Thyroid gland (tissue), 4 donors: ENCODE data around the gene ENOX1. TPM values are rescaled to one million over a fixed set of nuclear protein-coding genes. Genes with fewer than 3 reads are reported as not detected.

ENCODE experiments used
- DNase-seq, 2 donors: peaks; one replicate each; pipeline ENCODE4 v3.0.0-alpha.2; 2019
- H3K27ac ChIP-seq, 3 donors: fragments of 200-600 bp; sonication (generic); 1 replicate in 2 of 3; 2 replicates in 1 of 3; pipeline ENCODE4 v1.5.1; 2016 to 2019; ENCODE audit warnings: mild to moderate bottlenecking in 1 of 3, moderate library complexity in 1 of 3
- H3K27me3 ChIP-seq: fragments of 200-600 bp; sonication (generic); one replicate; pipeline ENCODE4 v1.5.1; 2019
- H3K36me3 ChIP-seq, 2 donors: fragments of 200-600 bp; sonication (generic); one replicate each; pipeline ENCODE4 v1.5.1; 2016 to 2019
- H3K4me1 ChIP-seq, 2 donors: fragments of 200-600 bp; sonication (generic); one replicate each; pipeline ENCODE4 v1.5.1; 2017 to 2019
- H3K4me3 ChIP-seq, 3 donors: fragments of 200-600 bp; sonication (generic); replicated peaks in 1 of 3; 1 replicate in 2 of 3; 2 replicates in 1 of 3; pipeline ENCODE4 v1.5.1; 2016; ENCODE audit warnings: mild to moderate bottlenecking in 1 of 3
- H3K9me3 ChIP-seq: fragments of 200-600 bp; sonication (generic); one replicate; pipeline ENCODE4 v1.5.1; 2017
- POLR2A ChIP-seq, 2 donors: fragments of 450-650 bp; IDR thresholded peaks; one replicate each; pipeline ENCODE4 v1.6.1; 2017; ENCODE audit warnings: antibody characterized with exemption in 2 of 2, mild to moderate bottlenecking in 2 of 2, moderate library complexity in 1 of 2
- WGBS, 2 donors: methylation state at CpG; one replicate each; pipeline ENCODE4 v1.1.5; 2017; 5-methylcytosine and 5-hydroxymethylcytosine counted together
- intact Hi-C: fragments of 100-400 bp; cut with DNase I; formaldehyde crosslinking; loops from one replicate; pipeline ENCODE4 v1.15.1; 2023
- total RNA-seq, 4 donors: library from RNA; depleted of rRNA; stranded (reverse); fragments of >200 nt; gene quantifications; one replicate each; pipeline ENCODE4 v1.2.3, GENCODE V29; 2016
- TF ChIP-seq, protein P1 (sequence below), 6 experiments: fragments of 200-600 bp in 3 of 6; fragments of 450-650 bp in 3 of 6; sonication (generic) in 3 of 6; IDR thresholded peaks; one replicate each; pipeline ENCODE4 v1.5.1; 2016 to 2019; ENCODE audit warnings: antibody characterized with exemption in 6 of 6, mild to moderate bottlenecking in 2 of 6, inconsistent platforms in 1 of 6, moderate library complexity in 1 of 6

ENOX1 gene
- total RNA-seq, 4 donors from 2014 or later: 0.13 to 1.8 (median 0.31) TPM

DNA sequence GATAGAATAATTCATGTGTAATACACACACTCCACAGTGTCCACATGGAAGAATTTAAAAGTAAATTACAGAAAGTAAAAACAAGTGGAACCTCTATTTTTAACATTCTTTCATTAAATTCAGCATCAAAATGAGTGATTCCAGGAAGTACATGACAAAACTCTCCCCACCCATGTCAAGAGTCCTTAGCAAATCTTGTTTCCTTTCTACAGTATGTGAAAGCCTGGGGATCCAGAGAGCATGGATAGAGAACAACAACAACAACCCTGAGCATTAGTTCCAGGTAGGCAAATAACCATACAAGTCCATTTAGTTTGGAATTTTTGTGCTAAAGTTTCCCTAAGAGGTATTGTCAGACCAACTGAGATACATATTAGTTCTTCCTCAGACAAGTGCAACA, 267.9 kb downstream of the ENOX1 start:
- Histone ChIP-seq H3K9me3 (no peaks in the 10 kb centered on the region), H3K4me1 (no peaks in the 10 kb centered on the region), H3K4me3 (no peak overlapping the region), H3K36me3 (no peaks in the 10 kb centered on the region), H3K27ac (no peak overlapping the region), H3K27me3 (no peaks in the 10 kb centered on the region)
- TF ChIP-seq, protein P1, sequence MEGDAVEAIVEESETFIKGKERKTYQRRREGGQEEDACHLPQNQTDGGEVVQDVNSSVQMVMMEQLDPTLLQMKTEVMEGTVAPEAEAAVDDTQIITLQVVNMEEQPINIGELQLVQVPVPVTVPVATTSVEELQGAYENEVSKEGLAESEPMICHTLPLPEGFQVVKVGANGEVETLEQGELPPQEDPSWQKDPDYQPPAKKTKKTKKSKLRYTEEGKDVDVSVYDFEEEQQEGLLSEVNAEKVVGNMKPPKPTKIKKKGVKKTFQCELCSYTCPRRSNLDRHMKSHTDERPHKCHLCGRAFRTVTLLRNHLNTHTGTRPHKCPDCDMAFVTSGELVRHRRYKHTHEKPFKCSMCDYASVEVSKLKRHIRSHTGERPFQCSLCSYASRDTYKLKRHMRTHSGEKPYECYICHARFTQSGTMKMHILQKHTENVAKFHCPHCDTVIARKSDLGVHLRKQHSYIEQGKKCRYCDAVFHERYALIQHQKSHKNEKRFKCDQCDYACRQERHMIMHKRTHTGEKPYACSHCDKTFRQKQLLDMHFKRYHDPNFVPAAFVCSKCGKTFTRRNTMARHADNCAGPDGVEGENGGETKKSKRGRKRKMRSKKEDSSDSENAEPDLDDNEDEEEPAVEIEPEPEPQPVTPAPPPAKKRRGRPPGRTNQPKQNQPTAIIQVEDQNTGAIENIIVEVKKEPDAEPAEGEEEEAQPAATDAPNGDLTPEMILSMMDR (IDR thresholded peaks at IDR 0.05): no peak
- no peak for TF ChIP-seq POLR2A (IDR thresholded peaks at IDR 0.05)
- intact Hi-C loops: no loop called here
- no peak for DNase-seq

DNA sequence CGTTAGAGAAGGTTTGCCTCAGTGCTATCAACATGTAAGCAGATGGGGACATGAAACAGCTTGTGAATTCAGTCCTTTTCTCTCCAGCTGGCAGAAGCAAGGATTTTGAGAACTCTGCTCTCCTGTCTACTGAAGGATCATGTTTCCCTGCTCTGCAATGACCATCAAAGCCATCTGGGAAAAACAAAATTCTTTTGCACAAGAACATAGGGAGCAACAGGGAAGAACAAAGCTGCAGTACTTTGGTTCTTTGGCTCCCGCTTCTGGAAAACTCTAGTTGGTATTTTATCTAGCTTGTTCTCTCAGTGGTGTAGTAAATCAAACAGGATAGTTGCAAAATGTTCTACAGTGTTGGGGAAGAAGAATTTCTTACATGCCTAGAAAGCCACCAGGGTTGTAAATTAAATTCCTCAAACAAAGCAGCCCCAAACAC, 270.4 kb downstream of the ENOX1 start:
- Histone ChIP-seq H3K27me3 (no peaks in the 10 kb centered on the region), H3K36me3 (no peaks in the 10 kb centered on the region), H3K9me3 (no peaks in the 10 kb centered on the region), H3K4me3 (no peak overlapping the region), H3K4me1 (no peaks in the 10 kb centered on the region), H3K27ac (no peak overlapping the region)
- TF ChIP-seq, protein P1 (IDR thresholded peaks at IDR 0.05): no peak
- TF ChIP-seq POLR2A (IDR thresholded peaks at IDR 0.05): no peak
- WGBS, 2 donors: 56 to 68% methylated on average over 2 of the region's 2 CpGs
- intact Hi-C loops: no loop called here
- no peak for DNase-seq

DNA sequence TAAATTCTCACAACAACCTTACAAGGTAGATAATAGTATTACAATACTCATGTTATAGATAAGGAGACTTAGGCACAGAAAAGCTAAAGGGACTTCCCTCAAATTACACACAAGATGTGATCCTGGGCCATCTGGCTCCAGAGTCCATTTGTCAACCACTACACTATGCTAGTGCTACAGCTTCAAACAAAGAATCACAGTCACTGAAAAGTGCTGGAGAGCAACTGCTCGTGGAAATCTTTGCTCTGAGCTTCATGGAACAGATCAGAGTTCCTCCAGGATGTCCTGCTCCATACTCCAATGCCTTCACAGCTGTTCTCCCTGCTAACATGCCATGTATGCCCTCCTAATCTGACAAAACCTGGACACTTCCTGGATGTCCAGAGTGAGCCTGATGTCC, 271.2 kb downstream of the ENOX1 start:
- no peaks in the 10 kb centered on the region for H3K4me1 ChIP-seq
- no peak for DNase-seq
- no peak overlapping the region for H3K4me3 ChIP-seq
- WGBS, 2 donors: 46 to 63% methylated on average over 1 of the region's 1 CpG
- intact Hi-C loops: no loop called here
- H3K36me3 ChIP-seq: no peaks in the 10 kb centered on the region
- H3K27me3 ChIP-seq: no peaks in the 10 kb centered on the region
- H3K9me3 ChIP-seq: no peaks in the 10 kb centered on the region
- no peak overlapping the region for H3K27ac ChIP-seq
- TF ChIP-seq, protein P1 (IDR thresholded peaks at IDR 0.05): no peak
- no peak for TF ChIP-seq POLR2A (IDR thresholded peaks at IDR 0.05)

DNA sequence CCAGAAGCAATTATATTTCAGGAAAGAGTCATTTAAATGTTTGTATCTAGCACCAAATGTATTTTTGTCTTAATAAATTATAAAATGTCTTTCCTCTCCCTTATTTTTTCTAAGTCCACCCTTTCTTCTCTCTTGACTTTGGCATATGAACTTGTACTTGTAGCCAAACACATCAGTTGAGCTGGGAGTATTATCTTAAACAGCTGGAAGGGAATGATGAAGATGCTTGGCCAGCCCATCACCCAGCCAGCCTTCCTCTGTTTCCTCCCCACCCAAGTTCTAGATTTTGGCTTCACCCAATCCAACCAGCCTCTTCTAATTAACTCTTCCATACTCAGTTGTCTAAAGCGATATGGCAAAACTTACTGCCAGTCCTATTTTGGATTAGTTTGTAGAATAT, 272.5 kb downstream of the ENOX1 start:
- no peaks in the 10 kb centered on the region for H3K27me3 ChIP-seq
- no peaks in the 10 kb centered on the region for H3K9me3 ChIP-seq
- H3K36me3 ChIP-seq: no peaks in the 10 kb centered on the region
- H3K27ac ChIP-seq: no peak overlapping the region
- H3K4me1 ChIP-seq: no peaks in the 10 kb centered on the region
- H3K4me3 ChIP-seq: no peak overlapping the region
- intact Hi-C loops: no loop called here
- TF ChIP-seq POLR2A (IDR thresholded peaks at IDR 0.05): no peak
- TF ChIP-seq, protein P1 (IDR thresholded peaks at IDR 0.05): no peak
- 77 to 82% methylated on average over 1 of the region's 1 CpG for WGBS, 2 donors
- no peak for DNase-seq

DNA sequence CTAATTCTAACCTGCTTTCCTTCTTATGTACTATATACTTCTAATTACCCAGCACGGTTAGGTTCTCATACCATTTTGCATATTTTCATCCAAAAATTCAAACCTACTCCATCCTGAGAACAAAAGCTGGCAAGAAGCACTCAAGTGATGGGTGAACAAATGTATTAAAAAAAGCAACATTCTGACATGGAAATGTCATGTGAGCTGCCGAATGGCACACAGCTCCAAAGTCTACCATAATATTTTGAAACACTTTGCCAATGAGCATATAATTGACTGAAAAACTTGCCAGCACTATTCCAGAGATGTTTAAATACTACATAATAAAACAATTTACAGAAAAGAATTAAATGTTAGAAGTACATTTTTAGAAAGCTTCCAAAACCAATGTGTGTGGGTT, 274.6 kb downstream of the ENOX1 start:
- DNase-seq: no peak
- Histone ChIP-seq H3K4me1 (no peaks in the 10 kb centered on the region), H3K36me3 (no peaks in the 10 kb centered on the region), H3K9me3 (no peaks in the 10 kb centered on the region), H3K4me3 (no peak overlapping the region), H3K27ac (no peak overlapping the region), H3K27me3 (no peaks in the 10 kb centered on the region)
- TF ChIP-seq POLR2A (IDR thresholded peaks at IDR 0.05): no peak
- TF ChIP-seq, protein P1 (IDR thresholded peaks at IDR 0.05): no peak
- WGBS, 2 donors: 81 to 86% methylated on average over 2 of the region's 2 CpGs
- intact Hi-C loops: no loop called here
